WTC11 (cell line): ENCODE data around the gene STRN4. TPM values are rescaled to one million over a fixed set of nuclear protein-coding genes. Genes with fewer than 3 reads are reported as not detected.

Experiments used
- ATAC-seq: fragments of 200-7000 bp; cut with Tn5 transposase; 2 replicates; pipeline ENCODE4 v1.10.0; 2021; ENCODE audit warnings: mild to moderate bottlenecking, moderate library complexity
- CTCF ChIA-PET: fragments of 300-600 bp; sonication (Branson Sonifier 250); formaldehyde crosslinking; loops from one replicate; lab custom pipeline; 2021; ENCODE audit warnings: antibody characterized with exemption; lab: Charles Lee
- POLR2A ChIA-PET: fragments of 350-600 bp; sonication (Branson Sonifier 250); formaldehyde crosslinking; loops from one replicate; lab custom pipeline; 2021; ENCODE audit warnings: antibody characterized with exemption; lab: Charles Lee
- DNase-seq: peaks from one replicate; pipeline ENCODE4 v3.0.0; 2021; ENCODE audit warnings: low spot score
- H3K27ac Mint-ChIP-seq: 2 replicates; pipeline ENCODE4 v1.8.0; 2021; ENCODE audit warnings: mixed read lengths
- H3K27me3 Mint-ChIP-seq: 2 replicates; pipeline ENCODE4 v1.8.0; 2021; ENCODE audit warnings: low read depth, mild to moderate bottlenecking, moderate library complexity, mixed read lengths
- H3K36me3 Mint-ChIP-seq: 2 replicates; pipeline ENCODE4 v1.8.0; 2021; ENCODE audit warnings: mixed read lengths
- H3K4me1 Mint-ChIP-seq: 2 replicates; pipeline ENCODE4 v1.8.0; 2022; ENCODE audit warnings: mixed read lengths
- H3K4me3 Mint-ChIP-seq: 2 replicates; pipeline ENCODE4 v1.8.0; 2021; ENCODE audit warnings: mild to moderate bottlenecking, moderate library complexity, mixed read lengths
- H3K9me3 Mint-ChIP-seq: 2 replicates; pipeline ENCODE4 v1.8.0; 2021; ENCODE audit warnings: mixed read lengths
- FOXK1 ChIP-seq: sonication (generic); formaldehyde crosslinking; IDR thresholded peaks from 2 replicates; pipeline ENCODE4 v1.8.0; 2022; ENCODE audit warnings: mild to moderate bottlenecking, moderate library complexity, missing genetic modification reagents
- FOXP4 ChIP-seq: sonication (generic); formaldehyde crosslinking; IDR thresholded peaks from 2 replicates; pipeline ENCODE4 v1.8.0; 2022; ENCODE audit warnings: mild to moderate bottlenecking, missing genetic modification reagents
- HMGXB4 ChIP-seq: sonication (generic); formaldehyde crosslinking; IDR thresholded peaks from 2 replicates; pipeline ENCODE4 v1.8.1; 2023; ENCODE audit warnings: mild to moderate bottlenecking, moderate library complexity, missing genetic modification reagents
- JAZF1 ChIP-seq: fragments of 250-450 bp; sonication (Bioruptor Pico); IDR thresholded peaks from 2 replicates; pipeline ENCODE4 v1.9.0; 2021; ENCODE audit warnings: moderate library complexity, mild to moderate bottlenecking, inconsistent platforms
- NR1H2 ChIP-seq: sonication (generic); formaldehyde crosslinking; IDR thresholded peaks from 2 replicates; pipeline ENCODE4 v1.9.0; 2021; ENCODE audit warnings: mild to moderate bottlenecking, moderate library complexity, missing genetic modification reagents
- NR2C2 ChIP-seq: sonication (generic); formaldehyde crosslinking; IDR thresholded peaks from 2 replicates; pipeline ENCODE4 v1.8.0; 2022; ENCODE audit warnings: mild to moderate bottlenecking, missing genetic modification reagents
- OVOL2 ChIP-seq: fragments of 250-450 bp; sonication (Bioruptor Pico); IDR thresholded peaks from 2 replicates; pipeline ENCODE4 v1.9.0; 2021; ENCODE audit warnings: mild to moderate bottlenecking, borderline replicate concordance
- PREB ChIP-seq: sonication (generic); formaldehyde crosslinking; IDR thresholded peaks from 2 replicates; pipeline ENCODE4 v1.8.1; 2022; ENCODE audit warnings: mild to moderate bottlenecking, missing genetic modification reagents, moderate library complexity, borderline replicate concordance
- STAT6 ChIP-seq: sonication (generic); formaldehyde crosslinking; conservative IDR thresholded peaks from 2 replicates; pipeline ENCODE4 v1.8.1; 2023; ENCODE audit warnings: mild to moderate bottlenecking, low read depth, missing genetic modification reagents, moderate library complexity
- TEAD4 ChIP-seq: sonication (generic); formaldehyde crosslinking; IDR thresholded peaks from 2 replicates; pipeline ENCODE4 v1.8.0; 2022; ENCODE audit warnings: mild to moderate bottlenecking, missing genetic modification reagents
- TP53 ChIP-seq: sonication (generic); formaldehyde crosslinking; IDR thresholded peaks from 2 replicates; pipeline ENCODE4 v1.8.1; 2023; ENCODE audit warnings: mild to moderate bottlenecking, missing genetic modification reagents
- ZNF138 ChIP-seq: sonication (generic); formaldehyde crosslinking; conservative IDR thresholded peaks from 2 replicates; pipeline ENCODE4 v1.8.1; 2022; ENCODE audit warnings: mild to moderate bottlenecking, moderate library complexity, missing genetic modification reagents
- ZNF219 ChIP-seq: sonication (generic); formaldehyde crosslinking; IDR thresholded peaks from 2 replicates; pipeline ENCODE4 v1.8.0; 2023; ENCODE audit warnings: missing genetic modification reagents, mild to moderate bottlenecking, borderline replicate concordance
- ZNF232 ChIP-seq: sonication (generic); formaldehyde crosslinking; IDR thresholded peaks from 2 replicates; pipeline ENCODE4 v1.8.0; 2022; ENCODE audit warnings: mild to moderate bottlenecking, missing genetic modification reagents
- ZNF281 ChIP-seq: sonication (generic); formaldehyde crosslinking; IDR thresholded peaks from 2 replicates; pipeline ENCODE4 v1.8.0; 2023; ENCODE audit warnings: mild to moderate bottlenecking, missing genetic modification reagents
- ZNF423 ChIP-seq: fragments of 250-450 bp; sonication (Bioruptor Pico); IDR thresholded peaks from 2 replicates; pipeline ENCODE4 v2.1.2; 2022; ENCODE audit warnings: mild to moderate bottlenecking, moderate library complexity
- ZNF425 ChIP-seq: fragments of 250-450 bp; sonication (Bioruptor Pico); conservative IDR thresholded peaks from 2 replicates; pipeline ENCODE4 v1.9.0; 2021; ENCODE audit warnings: mild to moderate bottlenecking
- ZNF671 ChIP-seq: fragments of 250-450 bp; sonication (Bioruptor Pico); IDR thresholded peaks from 2 replicates; pipeline ENCODE4 v1.8.0; 2021; ENCODE audit warnings: mild to moderate bottlenecking
- total RNA-seq: library from RNA; stranded (reverse); gene quantifications from 3 replicates; pipeline ENCODE4 v1.2.3, GENCODE V29; 2021

Gene STRN4
- total RNA-seq, 1 experiment from 2014 or later = 144 TPM

- DNase-seq (no peak), ATAC-seq (no peak)
- H3K27ac Mint-ChIP-seq = peak overlapping the region; percentile 89
- POLR2A ChIA-PET = no interaction called here
- H3K27me3 Mint-ChIP-seq = no peaks in the 10 kb centered on the region; the same call in 1 of the 2 replicates
- H3K36me3 Mint-ChIP-seq = peaks cover 57% of the 10 kb centered on the region
- H3K9me3 Mint-ChIP-seq = no peaks in the 10 kb centered on the region
- CTCF ChIA-PET = no interaction called here
- TF ChIP-seq ZNF671 (CRISPR knock-in tag) (no peak), HMGXB4 (CRISPR knock-in tag) (no peak), TP53 (CRISPR knock-in tag) (no peak), NR1H2 (CRISPR knock-in tag) (no peak), TEAD4 (CRISPR knock-in tag) (no peak), NR2C2 (CRISPR knock-in tag) (no peak), FOXP4 (no peak), PREB (CRISPR knock-in tag) (no peak), ZNF423 (CRISPR knock-in tag) (no peak), ZNF281 (CRISPR knock-in tag) (no peak), OVOL2 (CRISPR knock-in tag) (no peak), ZNF219 (no peak), FOXK1 (no peak), ZNF425 (CRISPR knock-in tag) (no peak), STAT6 (CRISPR knock-in tag) (no peak), JAZF1 (CRISPR knock-in tag) (no peak), ZNF232 (CRISPR knock-in tag) (no peak), ZNF138 (no peak)
- peaks cover 14% of the 10 kb centered on the region for H3K4me1 Mint-ChIP-seq
- no peak overlapping the region for H3K4me3 Mint-ChIP-seq
Measured at GRCh38 chr19:46726551-46726950, 19.7 kb downstream of the STRN4 start.
